ENCODE measurements around the gene RABEPK.
"Not testable (repeated sequence)": the region's sequence is repeated elsewhere in the genome, so short reads cannot be mapped to it uniquely, and the experiment has no call there.

GRCh38 chr9:125264068-125264467, 63.7 kb downstream of the RABEPK start:
- TF ChIP-seq, protein P1, sequence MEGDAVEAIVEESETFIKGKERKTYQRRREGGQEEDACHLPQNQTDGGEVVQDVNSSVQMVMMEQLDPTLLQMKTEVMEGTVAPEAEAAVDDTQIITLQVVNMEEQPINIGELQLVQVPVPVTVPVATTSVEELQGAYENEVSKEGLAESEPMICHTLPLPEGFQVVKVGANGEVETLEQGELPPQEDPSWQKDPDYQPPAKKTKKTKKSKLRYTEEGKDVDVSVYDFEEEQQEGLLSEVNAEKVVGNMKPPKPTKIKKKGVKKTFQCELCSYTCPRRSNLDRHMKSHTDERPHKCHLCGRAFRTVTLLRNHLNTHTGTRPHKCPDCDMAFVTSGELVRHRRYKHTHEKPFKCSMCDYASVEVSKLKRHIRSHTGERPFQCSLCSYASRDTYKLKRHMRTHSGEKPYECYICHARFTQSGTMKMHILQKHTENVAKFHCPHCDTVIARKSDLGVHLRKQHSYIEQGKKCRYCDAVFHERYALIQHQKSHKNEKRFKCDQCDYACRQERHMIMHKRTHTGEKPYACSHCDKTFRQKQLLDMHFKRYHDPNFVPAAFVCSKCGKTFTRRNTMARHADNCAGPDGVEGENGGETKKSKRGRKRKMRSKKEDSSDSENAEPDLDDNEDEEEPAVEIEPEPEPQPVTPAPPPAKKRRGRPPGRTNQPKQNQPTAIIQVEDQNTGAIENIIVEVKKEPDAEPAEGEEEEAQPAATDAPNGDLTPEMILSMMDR (IDR thresholded peaks at IDR 0.05) = not testable (repeated sequence)
- TF ChIP-seq POLR2A (IDR thresholded peaks at IDR 0.05) = not testable (repeated sequence)
